ENCODE data around the gene POLR3H.

POLR3H gene

GRCh38 chr22:41589391-41590241 lies 45.3 kb upstream of the POLR3H start, which contains the start of gene PMM1 (continued):
- TF ChIP-seq TSHZ1 (tag by site-specific recombination; IDR thresholded peaks at IDR 0.05; ENCODE audit: borderline replicate concordance) (no peak), ZNF561 (tag by site-specific recombination; IDR thresholded peaks at IDR 0.05; ENCODE audit: borderline replicate concordance) (no peak), ZNF555 (tag by site-specific recombination; conservative IDR thresholded peaks at IDR 0.05) (no peak), ZNF623 (tag by site-specific recombination; IDR thresholded peaks at IDR 0.05) (no peak), ZNF571 (tag by site-specific recombination; IDR thresholded peaks at IDR 0.05) (no peak), ZNF391 (tag by site-specific recombination; IDR thresholded peaks at IDR 0.05; ENCODE audit: borderline replicate concordance, low read depth) (0 out of 2 replicates have a peak, but pooled peaks have one; percentile 21), IKZF3 (tag by site-specific recombination; IDR thresholded peaks at IDR 0.05) (peak; percentile 61; the same call in 1 of the 2 replicates), ZNF202 (tag by site-specific recombination; IDR thresholded peaks at IDR 0.05; ENCODE audit: borderline replicate concordance) (no peak), ZNF530 (tag by site-specific recombination; IDR thresholded peaks at IDR 0.05; ENCODE audit: low read depth) (no peak), ZNF2 (tag by site-specific recombination; IDR thresholded peaks at IDR 0.05) (no peak), ZFP37 (tag by site-specific recombination; IDR thresholded peaks at IDR 0.05) (no peak), ZSCAN23 (tag by site-specific recombination; IDR thresholded peaks at IDR 0.05) (no peak), ZFHX2 (tag by site-specific recombination; conservative IDR thresholded peaks at IDR 0.05) (peak; percentile 77), GLIS1 (tag by site-specific recombination; IDR thresholded peaks at IDR 0.05) (peak; percentile 41; the same call in 1 of the 2 replicates), ZNF175 (tag by site-specific recombination; IDR thresholded peaks at IDR 0.05) (no peak), HOXD13 (CRISPR knock-in tag; IDR thresholded peaks at IDR 0.05; ENCODE audit: borderline replicate concordance) (no peak), ZNF184 (tag by site-specific recombination; IDR thresholded peaks at IDR 0.05) (no peak), MEIS1 (CRISPR knock-in tag; IDR thresholded peaks at IDR 0.05; ENCODE audit: borderline replicate concordance) (no peak), ZNF777 (tag by site-specific recombination; IDR thresholded peaks at IDR 0.05; ENCODE audit: borderline replicate concordance) (peak; percentile 36; the same call in 1 of the 2 replicates), ZNF221 (tag by site-specific recombination; IDR thresholded peaks at IDR 0.05; ENCODE audit: borderline replicate concordance) (no peak), ZNF394 (tag by site-specific recombination; IDR thresholded peaks at IDR 0.05; ENCODE audit: borderline replicate concordance) (no peak), ZNF169 (tag by site-specific recombination; IDR thresholded peaks at IDR 0.05) (peak; percentile 76; the same call in 1 of the 2 replicates), ZSCAN30 (tag by site-specific recombination; IDR thresholded peaks at IDR 0.05) (peak; percentile 71), KLF16 (tag by site-specific recombination; IDR thresholded peaks at IDR 0.05) (peak; percentile 82)
- TF ChIP-seq, protein P1, sequence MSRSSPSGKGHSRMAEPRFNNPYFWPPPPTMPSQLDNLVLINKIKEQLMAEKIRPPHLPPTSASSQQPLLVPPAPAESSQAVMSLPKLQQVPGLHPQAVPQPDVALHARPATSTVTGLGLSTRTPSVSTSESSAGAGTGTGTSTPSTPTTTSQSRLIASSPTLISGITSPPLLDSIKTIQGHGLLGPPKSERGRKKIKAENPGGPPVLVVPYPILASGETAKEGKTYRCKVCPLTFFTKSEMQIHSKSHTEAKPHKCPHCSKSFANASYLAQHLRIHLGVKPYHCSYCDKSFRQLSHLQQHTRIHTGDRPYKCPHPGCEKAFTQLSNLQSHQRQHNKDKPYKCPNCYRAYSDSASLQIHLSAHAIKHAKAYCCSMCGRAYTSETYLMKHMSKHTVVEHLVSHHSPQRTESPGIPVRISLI (tag by site-specific recombination; IDR thresholded peaks at IDR 0.05), result no peak
- TF ChIP-seq, protein P2, sequence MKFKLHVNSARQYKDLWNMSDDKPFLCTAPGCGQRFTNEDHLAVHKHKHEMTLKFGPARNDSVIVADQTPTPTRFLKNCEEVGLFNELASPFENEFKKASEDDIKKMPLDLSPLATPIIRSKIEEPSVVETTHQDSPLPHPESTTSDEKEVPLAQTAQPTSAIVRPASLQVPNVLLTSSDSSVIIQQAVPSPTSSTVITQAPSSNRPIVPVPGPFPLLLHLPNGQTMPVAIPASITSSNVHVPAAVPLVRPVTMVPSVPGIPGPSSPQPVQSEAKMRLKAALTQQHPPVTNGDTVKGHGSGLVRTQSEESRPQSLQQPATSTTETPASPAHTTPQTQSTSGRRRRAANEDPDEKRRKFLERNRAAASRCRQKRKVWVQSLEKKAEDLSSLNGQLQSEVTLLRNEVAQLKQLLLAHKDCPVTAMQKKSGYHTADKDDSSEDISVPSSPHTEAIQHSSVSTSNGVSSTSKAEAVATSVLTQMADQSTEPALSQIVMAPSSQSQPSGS (tag by site-specific recombination; IDR thresholded peaks at IDR 0.05; ENCODE audit: low read depth), result no peak
- TF ChIP-seq, protein P3, sequence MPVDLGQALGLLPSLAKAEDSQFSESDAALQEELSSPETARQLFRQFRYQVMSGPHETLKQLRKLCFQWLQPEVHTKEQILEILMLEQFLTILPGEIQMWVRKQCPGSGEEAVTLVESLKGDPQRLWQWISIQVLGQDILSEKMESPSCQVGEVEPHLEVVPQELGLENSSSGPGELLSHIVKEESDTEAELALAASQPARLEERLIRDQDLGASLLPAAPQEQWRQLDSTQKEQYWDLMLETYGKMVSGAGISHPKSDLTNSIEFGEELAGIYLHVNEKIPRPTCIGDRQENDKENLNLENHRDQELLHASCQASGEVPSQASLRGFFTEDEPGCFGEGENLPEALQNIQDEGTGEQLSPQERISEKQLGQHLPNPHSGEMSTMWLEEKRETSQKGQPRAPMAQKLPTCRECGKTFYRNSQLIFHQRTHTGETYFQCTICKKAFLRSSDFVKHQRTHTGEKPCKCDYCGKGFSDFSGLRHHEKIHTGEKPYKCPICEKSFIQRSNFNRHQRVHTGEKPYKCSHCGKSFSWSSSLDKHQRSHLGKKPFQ (tag by site-specific recombination; IDR thresholded peaks at IDR 0.05), result peak; percentile 23; the same call in 1 of the 2 replicates
- TF ChIP-seq, protein P4, sequence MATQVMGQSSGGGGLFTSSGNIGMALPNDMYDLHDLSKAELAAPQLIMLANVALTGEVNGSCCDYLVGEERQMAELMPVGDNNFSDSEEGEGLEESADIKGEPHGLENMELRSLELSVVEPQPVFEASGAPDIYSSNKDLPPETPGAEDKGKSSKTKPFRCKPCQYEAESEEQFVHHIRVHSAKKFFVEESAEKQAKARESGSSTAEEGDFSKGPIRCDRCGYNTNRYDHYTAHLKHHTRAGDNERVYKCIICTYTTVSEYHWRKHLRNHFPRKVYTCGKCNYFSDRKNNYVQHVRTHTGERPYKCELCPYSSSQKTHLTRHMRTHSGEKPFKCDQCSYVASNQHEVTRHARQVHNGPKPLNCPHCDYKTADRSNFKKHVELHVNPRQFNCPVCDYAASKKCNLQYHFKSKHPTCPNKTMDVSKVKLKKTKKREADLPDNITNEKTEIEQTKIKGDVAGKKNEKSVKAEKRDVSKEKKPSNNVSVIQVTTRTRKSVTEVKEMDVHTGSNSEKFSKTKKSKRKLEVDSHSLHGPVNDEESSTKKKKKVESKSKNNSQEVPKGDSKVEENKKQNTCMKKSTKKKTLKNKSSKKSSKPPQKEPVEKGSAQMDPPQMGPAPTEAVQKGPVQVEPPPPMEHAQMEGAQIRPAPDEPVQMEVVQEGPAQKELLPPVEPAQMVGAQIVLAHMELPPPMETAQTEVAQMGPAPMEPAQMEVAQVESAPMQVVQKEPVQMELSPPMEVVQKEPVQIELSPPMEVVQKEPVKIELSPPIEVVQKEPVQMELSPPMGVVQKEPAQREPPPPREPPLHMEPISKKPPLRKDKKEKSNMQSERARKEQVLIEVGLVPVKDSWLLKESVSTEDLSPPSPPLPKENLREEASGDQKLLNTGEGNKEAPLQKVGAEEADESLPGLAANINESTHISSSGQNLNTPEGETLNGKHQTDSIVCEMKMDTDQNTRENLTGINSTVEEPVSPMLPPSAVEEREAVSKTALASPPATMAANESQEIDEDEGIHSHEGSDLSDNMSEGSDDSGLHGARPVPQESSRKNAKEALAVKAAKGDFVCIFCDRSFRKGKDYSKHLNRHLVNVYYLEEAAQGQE (tag by site-specific recombination; IDR thresholded peaks at IDR 0.05), result no peak
